Measurements from ENCODE around the gene FRAT1.
"Not testable (repeated sequence)": the region's sequence is repeated elsewhere in the genome, so short reads cannot be mapped to it uniquely, and the experiment has no call there.

Gene FRAT1

DNA sequence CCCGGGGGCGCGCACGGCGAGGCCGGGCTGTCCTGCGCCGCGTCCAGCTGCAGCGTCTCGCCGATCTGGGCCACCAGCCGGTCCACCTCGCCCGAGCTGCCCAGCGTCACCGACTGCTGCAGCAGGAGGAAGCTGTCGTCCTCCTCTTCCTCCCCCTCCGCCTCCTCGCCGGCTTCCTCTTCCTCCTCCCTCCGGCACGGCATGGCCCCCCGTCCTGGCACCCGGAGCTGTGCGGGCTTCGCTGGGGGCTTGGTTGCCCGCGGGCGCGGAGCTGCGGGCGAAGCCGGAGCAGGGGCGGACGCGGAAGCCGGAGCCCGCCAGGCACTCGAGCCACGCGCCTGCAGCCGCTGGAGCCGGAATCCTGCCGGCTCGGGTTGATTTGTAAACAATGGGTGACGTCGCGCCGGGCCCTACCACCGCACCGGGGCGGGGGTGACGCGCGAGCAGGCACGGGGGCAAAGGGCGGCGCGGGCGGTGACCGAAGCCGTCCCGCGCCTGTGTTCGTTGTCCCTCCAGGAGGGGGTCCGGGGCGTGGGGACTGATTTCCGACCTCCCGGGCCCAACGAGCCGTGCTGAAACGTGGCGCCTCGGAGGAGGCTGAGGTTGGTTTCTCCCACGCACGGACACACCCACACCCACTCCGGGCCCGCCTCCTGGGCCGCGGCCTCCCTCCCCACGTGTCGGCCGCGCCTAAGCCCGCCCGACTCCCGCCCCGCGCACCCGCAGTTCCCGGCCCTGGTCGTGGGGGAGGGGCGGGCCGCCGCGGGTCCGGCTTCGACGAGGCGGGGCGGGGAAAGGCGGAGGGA lies 15.5 kb downstream of the FRAT1 start, which contains the start of gene FRAT2:
FRAT2 (minus strand) TSS at position 360 of the 806 bp plus-strand sequence; CDS start at position 203, 157 bp downstream.
- peak; percentile 74 to 83 (median 76) for DNase-seq (ENCODE audit: low read depth in 2 of 3, low spot score in 1 of 3)

DNA sequence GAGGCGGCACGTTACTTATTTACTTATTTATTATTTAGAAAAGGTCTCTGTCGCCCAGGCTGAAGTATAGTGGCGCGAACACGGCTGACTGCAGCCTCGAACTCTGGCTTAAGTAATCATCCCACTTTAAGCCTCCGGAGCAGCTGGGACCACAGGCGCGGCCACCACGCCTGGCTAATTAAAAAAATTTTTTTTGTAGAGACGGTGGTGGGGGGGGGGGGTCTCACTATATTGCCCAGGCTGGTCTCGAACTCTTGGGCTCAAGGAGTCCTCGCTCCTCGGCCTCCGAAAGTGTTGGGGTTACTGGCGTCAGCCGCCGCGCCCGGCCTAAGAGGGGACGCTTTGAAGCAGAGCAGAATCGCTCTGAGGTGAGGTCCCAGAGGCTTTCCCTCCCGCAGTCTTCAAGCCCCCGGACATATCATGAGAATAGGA lies 16.1 kb downstream of the FRAT1 start:
- no peak for DNase-seq (ENCODE audit: low read depth in 2 of 3, low spot score in 1 of 3)

DNA sequence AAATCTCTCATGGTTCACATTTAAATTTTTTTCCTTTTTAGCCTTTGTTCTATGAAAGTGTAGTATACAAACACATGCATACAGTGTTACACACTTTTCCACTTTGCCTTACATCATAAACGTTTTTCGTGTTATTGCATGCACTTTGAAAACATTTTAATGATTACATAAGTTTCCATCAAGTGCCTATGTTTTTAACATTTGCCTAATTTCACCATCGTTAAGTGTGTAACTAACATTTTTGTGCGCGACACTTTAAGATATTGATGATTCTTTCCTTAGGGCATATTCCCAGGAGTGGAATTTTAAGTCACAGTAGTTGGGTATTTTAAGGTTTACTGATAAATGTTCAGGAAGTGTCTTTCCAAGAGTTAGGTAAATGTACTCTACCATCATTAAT lies 16.9 kb downstream of the FRAT1 start:
- DNase-seq (ENCODE audit: low read depth in 2 of 3, low spot score in 1 of 3), result no peak

DNA sequence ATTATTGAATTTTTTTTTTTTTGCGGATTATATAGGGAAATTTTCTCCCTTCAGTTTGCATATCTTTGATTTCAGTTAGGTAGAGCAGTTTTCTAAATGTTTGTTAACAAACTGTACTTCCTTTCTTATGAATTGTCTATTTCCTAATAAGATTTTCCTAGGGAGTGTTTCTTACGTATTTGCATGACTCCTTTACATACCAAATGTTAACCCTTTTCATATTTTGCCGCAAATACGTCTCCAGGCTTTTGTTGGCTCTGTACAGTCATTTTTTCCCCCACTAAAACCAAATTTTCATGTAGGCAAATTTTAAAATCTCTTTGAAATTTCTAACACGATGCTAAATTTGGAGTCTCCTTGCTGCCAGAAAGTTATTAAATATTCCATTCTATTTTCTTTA lies 17.4 kb downstream of the FRAT1 start:
- no peak for DNase-seq (ENCODE audit: low read depth in 2 of 3, low spot score in 1 of 3)

DNA sequence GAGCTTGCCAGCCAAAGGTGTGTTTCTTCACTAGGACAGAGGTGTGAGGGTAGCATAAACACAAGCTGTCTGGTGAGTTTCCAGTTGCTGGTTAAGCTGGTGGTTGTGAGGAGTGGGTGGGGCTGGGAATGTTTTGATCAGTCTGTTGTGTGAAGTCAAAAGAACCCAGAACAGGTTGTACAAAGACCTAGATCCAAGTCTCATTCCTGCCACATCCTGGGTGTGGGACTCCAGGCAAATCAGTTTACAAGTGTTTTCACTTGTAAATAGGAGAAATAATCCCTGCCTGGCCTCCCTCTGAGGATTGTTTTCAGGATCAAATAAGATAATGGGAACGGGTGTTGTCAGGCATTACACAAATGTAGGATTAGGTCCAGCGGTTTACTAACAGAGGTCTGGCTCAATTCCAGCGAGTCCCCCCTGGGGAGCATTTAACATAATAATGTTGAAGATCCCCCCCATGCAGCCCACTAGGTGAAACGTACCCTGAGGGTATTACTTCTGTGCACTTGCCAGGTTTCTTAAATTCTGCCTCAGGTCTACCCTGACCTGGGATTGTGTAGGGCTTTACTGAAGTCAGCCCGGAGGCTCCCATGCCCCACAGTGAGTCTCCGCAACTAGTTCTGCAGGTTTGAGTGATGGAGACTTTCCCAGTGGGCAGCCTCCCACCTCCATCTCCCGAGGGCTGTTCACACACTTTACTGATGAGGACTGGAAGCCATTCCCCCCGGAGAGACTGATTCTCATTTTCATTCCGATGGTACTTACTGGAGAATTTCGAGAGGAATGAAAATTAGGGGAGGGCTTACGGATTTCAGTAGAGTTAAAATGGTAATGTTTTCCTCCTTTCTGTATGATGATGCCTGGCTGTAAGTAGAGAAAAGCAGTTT lies 18.1 kb downstream of the FRAT1 start:
- DNase-seq (ENCODE audit: low read depth in 2 of 3, low spot score in 1 of 3), result no peak

DNA sequence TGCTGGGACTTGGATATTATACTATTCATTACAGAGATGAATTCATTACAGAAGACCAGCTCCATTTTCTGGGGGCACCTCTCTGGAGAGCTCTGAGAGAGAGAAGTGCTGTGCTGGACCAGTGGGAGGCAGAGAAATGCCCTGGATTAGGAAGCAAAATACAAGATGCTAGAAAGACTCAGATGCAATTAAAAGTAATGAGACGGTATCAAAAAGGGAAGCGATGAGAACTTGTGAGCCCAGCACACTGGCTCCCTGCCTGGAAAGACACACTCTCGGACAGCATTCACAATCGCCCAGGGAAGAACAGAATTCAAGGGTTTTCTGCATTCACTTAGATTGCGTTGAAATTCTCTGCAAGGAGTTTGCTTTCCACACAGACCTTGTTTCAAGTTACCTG lies 19.0 kb downstream of the FRAT1 start:
- DNase-seq (ENCODE audit: low read depth in 2 of 3, low spot score in 1 of 3), result no peak

DNA sequence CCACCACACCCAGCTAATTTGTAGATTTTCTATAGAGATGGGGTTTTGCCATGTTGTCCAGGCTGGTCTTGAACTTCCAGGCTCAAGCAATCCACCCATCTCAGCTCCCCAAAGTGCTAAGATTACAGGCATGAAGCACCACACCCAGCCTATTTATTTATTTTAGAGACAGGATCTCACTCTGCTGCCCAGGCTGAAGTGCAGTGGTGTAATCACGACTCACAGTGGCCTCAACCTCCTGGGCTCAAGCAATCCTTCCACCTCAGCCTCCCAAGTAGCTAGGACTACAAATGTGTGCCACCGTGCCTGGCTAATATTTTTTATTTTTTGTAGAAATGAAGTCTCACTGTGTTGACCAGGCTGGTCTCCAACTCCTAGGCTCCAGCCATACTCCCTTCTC lies 22.3 kb downstream of the FRAT1 start:
- no peak for DNase-seq (ENCODE audit: low read depth in 2 of 3, low spot score in 1 of 3)

DNA sequence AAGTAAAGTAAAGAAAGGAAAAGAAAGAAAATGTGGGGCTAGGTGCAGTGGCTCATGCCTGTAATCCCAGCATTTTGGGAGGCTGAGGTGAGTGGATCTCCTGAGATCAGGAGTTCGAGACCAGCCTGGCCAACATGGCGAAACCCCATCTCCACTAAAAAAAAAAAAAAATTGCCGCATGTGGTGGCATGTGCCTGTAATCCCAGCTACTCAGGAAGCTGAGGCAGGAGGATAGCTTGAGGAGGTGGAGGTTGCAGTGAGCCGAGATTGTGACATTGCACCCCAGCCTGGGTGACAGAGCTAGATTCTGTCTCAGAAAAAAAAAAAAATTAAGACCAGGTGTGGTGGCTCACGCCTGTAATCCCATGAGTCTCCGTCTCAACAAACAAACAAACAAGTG lies 24.6 kb downstream of the FRAT1 start:
- not testable (repeated sequence) for DNase-seq (ENCODE audit: low read depth in 2 of 3, low spot score in 1 of 3)

DNA sequence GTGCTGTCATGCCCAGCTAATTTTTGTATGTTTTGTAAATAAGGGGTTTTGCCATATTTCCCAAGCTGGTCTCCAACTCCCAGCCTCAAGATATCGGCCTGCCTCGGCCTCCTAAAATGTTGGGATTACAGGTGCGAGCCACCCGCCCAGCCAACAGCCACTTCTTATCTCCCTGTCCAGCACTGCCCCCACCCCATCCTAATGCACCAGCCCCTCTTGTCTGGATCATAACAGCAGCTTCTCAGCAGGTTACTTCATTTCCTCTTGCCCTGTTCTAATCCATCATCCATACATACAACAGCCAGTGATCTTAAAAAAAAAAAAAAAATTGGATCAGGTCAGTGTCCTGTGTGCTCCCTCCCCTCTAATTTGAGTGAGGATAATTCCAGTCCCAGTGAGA lies 28.2 kb downstream of the FRAT1 start:
- DNase-seq (ENCODE audit: low read depth in 2 of 3, low spot score in 1 of 3), result no peak

DNA sequence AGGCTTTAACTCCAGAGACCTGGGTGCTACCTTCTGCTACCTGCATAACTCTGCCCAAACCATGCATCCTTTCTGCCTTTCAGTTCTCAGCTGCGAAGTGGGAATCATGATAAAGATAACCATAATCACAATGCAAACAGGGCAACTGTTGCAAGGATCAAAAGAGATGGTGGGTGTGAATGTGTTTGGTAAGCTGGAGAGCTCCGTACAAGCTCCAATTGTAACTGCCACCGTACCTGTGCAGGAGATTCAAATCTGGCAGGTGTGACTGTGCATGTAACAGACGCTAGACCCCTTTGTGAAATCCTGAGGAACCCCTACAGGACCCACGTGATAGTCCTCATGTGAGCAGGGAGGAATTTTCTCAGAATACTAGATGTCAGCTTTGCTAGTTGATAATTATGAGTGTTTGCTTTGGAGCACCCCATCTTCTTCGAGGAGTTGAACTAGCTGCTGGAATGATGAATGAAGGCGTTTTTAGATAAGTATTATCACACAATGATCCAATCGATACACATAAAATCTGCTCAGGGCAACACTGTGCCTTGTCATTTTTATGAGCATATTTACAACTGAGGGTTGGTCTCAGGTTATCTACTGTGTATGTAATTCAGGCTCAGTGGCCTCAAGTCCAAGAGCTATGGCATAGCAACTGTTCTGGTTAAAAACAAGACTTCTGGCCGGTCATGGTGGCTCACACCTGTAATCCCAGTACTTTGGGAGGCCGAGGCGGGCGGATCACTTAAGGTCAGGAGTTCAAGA lies 30.9 kb downstream of the FRAT1 start:
- no peak for DNase-seq (ENCODE audit: low read depth in 2 of 3, low spot score in 1 of 3)

DNA sequence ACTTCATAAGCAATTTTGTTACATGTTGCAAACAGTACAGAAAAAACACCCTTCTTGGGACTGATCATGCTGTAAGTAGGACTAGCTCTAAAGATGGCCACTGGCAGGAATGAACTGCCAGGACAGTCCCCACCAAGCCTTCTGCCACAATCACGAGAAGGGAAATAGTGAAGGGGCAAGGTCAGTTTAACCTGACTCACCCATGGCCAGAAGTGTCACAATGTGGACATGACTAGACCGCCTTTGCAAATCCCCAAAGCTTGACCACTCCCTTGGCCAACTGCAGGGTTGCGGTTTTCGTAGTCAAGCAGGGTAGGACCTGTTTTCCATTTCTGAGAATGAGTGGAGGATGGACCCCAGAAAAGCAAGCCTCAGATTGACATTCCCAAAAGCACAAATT lies 34.9 kb downstream of the FRAT1 start:
- no peak for DNase-seq (ENCODE audit: low read depth in 2 of 3, low spot score in 1 of 3)

DNA sequence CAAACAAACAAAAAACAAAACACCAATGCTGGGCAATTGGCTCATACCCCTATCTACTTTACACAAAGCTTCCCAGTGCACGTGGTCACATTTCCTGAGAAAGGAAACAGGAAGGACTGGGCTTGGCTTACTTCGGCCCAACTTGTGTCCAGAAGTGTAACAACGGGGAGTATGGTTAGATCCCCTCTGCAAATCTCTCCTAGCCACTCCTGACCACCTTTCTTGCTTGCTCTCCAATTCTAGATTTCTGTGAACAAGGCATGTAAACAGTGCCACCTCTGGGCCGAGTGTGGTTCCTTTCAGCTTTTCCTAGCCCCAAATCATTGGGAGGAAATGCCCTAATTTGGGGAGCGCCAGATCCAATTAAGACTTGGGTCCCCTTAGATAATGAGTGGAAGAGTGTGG lies 36.5 kb downstream of the FRAT1 start:
- DNase-seq (ENCODE audit: low read depth in 2 of 3, low spot score in 1 of 3), result no peak

DNA sequence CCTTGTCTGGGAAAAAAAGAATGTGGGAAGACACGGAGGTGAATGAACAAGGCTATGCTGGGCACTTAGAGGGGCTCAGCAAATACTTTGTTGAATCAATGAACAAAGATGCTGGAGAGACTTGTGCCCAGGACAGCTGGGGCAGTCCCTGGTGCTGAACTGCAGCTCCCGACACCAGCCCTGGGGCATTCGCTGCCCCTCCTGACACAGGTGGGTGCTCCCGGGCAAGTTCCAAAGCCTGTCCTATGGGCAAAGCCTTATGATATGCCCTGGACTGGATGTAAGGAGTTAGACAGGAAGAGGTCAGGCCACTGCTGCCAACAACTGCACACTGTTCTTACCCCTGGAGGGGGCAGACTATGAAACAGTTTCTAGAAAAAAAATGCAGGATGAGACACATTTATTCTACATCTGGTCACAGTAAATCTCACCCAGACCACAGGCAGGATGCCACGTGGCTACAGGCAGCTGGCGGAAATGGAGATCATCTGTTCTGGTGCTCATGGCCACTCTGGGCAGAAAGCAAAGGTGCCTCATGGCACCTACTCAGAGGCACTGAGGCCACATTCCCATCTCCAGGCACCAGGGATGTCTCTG lies 37.3 kb downstream of the FRAT1 start:
- no peak for DNase-seq (ENCODE audit: low read depth in 2 of 3, low spot score in 1 of 3)

DNA sequence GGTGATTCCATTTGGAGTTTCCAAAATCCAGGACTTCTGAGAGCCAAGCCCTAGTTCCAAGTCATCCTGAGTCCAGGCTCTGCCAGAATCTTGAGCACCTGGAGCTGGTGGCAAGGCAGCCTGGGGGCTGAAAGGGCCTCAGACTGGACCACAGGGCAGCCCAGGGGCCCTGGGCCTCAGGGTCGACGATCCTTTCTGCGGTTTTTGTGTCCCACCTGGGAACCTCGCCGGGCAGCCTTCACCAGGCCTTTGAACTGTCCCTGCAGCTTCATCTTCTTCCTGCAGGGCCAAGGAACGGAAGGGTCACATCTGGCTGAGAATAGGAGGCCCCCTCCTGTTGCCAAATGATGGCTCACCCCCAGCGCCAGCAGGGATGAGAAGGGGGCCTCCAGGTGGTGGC lies 37.8 kb downstream of the FRAT1 start:
- DNase-seq (ENCODE audit: low read depth in 2 of 3, low spot score in 1 of 3), result no peak

DNA sequence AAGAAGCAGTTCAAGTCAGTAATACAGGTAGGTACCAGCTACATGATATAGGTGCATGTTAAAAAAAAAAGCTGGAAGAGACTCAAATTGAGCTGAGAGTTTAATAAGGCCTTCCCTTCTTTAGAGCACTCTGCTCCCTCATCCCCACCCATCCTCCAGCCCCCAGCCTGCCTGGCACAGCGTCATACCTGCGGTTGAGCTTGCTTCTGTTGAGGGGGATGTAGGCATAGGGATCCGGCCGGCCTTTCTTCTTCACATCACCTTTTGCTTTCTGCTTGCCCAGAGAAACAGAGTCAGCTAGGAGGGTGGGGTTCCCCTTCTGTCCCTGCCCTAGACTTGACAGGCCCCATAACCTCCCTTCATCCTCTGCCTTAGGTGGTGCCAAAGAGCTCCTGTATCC lies 39.3 kb downstream of the FRAT1 start:
- DNase-seq (ENCODE audit: low read depth in 2 of 3, low spot score in 1 of 3), result no peak

DNA sequence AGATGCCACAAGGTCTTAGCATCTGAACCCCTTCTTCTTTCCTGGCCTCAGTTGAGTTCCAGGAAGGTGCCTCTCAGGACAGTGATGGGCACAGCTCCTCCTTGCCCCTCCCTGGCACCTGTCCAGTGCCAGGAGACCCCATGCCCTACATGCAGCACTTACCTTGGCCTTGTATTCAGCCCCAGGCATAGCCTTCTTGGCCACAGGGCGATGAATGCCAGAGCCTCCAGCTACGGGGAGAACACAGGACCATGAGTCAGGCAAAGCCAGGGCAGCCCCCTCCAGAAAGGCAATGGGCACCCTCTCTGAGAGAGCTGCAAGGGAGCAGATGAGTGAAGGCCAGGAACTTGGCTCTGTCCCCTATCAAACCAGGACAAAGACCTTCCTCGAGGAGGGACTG lies 39.7 kb downstream of the FRAT1 start:
- DNase-seq (ENCODE audit: low read depth in 2 of 3, low spot score in 1 of 3), result no peak

DNA sequence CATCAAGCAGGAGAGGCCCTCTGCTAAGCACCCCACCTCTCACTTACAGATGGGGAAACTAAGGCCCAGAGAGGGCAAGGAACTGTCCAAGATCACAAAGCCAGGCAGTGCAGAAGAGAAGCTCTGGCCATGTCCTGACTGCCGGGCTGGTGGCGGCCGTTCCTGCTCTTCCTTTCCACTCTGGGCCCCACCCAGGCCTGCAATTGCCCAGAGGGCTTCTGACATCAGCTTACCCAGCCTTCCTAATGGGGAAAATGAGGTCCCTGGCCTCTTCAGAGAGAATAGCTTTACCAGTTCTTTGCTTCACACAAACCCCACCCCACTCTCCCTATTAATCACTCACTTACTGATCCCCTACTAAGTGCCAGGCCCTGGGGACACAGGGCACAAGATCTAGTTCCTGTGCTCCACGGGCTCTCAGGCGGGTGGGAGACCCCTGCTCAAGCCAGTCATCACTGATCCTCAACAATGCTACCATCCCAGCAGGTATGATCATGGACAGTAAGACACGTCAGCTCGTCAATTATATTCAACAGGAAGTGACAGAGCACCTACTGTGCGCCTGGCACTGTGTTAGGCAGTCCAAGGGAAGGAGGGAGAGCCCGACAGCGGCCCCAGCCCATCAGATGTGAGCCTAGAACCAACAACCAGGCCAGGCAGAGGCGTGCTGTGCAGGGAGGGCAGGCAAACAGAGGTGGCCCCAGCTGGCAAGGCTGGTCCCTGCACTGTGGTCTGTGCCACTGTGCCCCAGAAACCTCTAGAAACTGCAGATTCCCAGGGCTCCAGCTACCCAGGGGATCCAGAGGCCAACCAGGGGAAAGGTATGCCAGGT lies 41.9 kb downstream of the FRAT1 start:
- DNase-seq (ENCODE audit: low read depth in 2 of 3, low spot score in 1 of 3), result no peak

DNA sequence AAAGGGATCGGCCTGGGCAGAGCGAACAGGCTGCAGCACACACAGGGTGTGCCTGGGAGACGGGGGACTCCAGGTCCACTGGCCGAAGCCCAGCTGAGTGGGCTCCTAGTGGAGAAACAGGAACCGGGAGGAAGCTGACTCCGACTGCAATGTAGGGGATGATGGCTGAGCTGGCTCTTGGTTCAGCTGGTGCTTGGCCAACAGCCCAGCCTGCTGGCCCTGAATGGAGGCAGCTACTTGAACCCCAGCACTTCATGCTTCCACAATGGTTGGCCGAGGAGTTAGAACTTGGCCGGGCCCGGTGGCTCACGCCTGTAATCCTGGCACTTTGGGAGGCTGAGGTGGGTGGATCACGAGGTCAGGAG lies 42.4 kb downstream of the FRAT1 start:
- DNase-seq (ENCODE audit: low read depth in 2 of 3, low spot score in 1 of 3), result no peak

DNA sequence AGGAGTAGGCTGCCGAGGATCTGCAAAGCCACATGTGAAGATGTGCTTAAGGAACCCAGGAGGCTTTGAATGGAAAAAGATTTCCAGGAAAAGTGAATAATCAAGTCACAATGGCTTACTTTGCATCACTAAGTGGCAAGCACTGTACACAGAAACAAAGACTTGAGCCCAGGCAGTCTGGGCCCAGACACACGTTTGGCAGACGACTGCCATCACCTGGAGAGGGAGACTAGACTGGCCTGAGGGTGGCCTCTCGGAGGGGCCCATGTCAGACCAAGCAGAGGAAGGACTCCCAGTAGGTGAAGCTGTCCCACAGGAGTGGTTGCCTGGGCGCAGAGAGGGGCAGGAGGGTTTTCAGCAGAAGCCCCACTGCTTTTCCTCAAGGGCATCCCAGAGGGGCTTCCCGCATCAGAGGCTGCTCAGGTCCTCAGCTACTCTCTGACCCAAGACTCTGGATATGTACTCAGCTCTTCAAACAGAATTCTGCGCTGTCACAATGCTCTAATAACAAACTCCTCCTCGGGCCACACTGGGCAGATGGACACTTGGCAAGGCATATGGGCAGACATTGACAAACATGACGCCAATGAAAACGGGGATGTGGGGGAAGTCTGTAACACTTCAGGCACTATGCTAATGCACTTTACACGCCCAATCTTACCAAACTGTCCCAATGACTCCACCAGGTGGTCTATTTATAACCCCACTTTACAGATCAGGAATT lies 43.4 kb downstream of the FRAT1 start:
- DNase-seq (ENCODE audit: low read depth in 2 of 3, low spot score in 1 of 3), result no peak

DNA sequence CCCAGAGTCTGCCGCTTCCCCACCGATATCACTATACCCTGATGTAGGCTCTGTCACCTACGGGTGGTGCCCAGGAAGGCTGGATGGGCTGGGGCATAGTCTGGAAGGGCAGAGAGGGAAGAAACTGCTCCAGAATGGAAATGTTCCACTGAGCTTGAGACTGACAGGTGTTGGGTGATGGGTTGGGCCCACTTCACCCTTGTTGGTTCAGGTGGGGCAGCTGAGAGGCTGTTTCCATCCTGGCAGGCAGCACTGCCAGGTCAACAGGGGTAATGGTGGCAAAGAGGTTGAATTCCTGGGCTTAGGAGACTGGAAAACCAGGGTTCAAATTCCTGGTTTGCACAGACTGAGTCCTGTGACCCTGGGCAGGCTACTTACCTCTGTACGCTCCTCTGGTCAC lies 44.0 kb downstream of the FRAT1 start:
- no peak for DNase-seq (ENCODE audit: low read depth in 2 of 3, low spot score in 1 of 3)
